Fibroblast of the aortic adventitia (primary cell): ENCODE measurements around the gene MLPH. TPM values are rescaled to one million over a fixed set of nuclear protein-coding genes. Genes with fewer than 3 reads are reported as not detected.

ENCODE experiments used
- DNase-seq: peaks from one replicate; pipeline ENCODE4 v3.0.0-alpha.2; 2010; ENCODE audit warnings: low read depth
- H3K4me3 ChIP-seq: 2 replicates; pipeline ENCODE4 v1.5.1; 2011; ENCODE audit warnings: low read depth, mild to moderate bottlenecking, control low read depth, low read length, moderate library complexity
- CTCF ChIP-seq: IDR thresholded peaks from 2 replicates; pipeline ENCODE4 v1.5.1; 2011; ENCODE audit warnings: mild to moderate bottlenecking, low read length, control low read depth, inconsistent platforms; ENCODE audit not compliant: insufficient read depth
- total RNA-seq: library from RNA; depleted of rRNA; stranded (reverse); fragments of >200 nt; gene quantifications from 2 replicates; pipeline ENCODE4 v1.2.3, GENCODE V29; 2012; ENCODE audit warnings: low replicate concordance

Gene MLPH
- total RNA-seq, 1 donor, result 5.2 TPM

GRCh38 chr2:237503201-237503600 lies 16.1 kb downstream of the MLPH start:
- no peak overlapping the region for H3K4me3 ChIP-seq
- DNase-seq, result no peak
- no peak for TF ChIP-seq CTCF

- no peak overlapping the region for H3K4me3 ChIP-seq
- TF ChIP-seq CTCF, result no peak
Observed at GRCh38 chr2:237505188-237505939, 18.3 kb downstream of the MLPH start.

GRCh38 chr2:237507512-237507911 lies 20.5 kb downstream of the MLPH start:
- no peak for DNase-seq
- no peak overlapping the region for H3K4me3 ChIP-seq
- no peak for TF ChIP-seq CTCF

More at GRCh38 chr2:237505188-237505939, 18.3 kb downstream of the MLPH start:
- no peak for DNase-seq

- H3K4me3 ChIP-seq, result no peak overlapping the region
- DNase-seq, result no peak
- TF ChIP-seq CTCF, result no peak
Observed at GRCh38 chr2:237508361-237508760, 21.3 kb downstream of the MLPH start.

- no peak for TF ChIP-seq CTCF
- no peak overlapping the region for H3K4me3 ChIP-seq
- DNase-seq, result no peak
Observed at GRCh38 chr2:237509151-237509550, 22.1 kb downstream of the MLPH start.

GRCh38 chr2:237509905-237510304 lies 22.9 kb downstream of the MLPH start:
- no peak overlapping the region for H3K4me3 ChIP-seq
- no peak for TF ChIP-seq CTCF
- no peak for DNase-seq
